Gastrocnemius medialis (tissue), 4 donors: ENCODE results near the gene DOCK6. TPM values are rescaled to one million over a fixed set of nuclear protein-coding genes. Genes with fewer than 3 reads are reported as not detected.

Experiments used
- ATAC-seq, 2 donors: fragments of 150-250 bp; one replicate each; pipeline ENCODE4 v1.9.1; 2016
- DNase-seq, 2 donors: peaks; one replicate each; pipeline ENCODE4 v3.0.0-alpha.2; 2019
- H3K27ac ChIP-seq, 4 donors: fragments of 200-600 bp; sonication (generic); 1 replicate in 1 of 4; 2 replicates in 3 of 4; pipeline ENCODE4 v1.5.1; 2016 to 2018; ENCODE audit warnings: mild to moderate bottlenecking in 2 of 4, moderate library complexity in 1 of 4
- H3K27me3 ChIP-seq, 3 donors: fragments of 200-600 bp; sonication (generic) in 2 of 3; 1 replicate in 1 of 3; 2 replicates in 2 of 3; pipeline versions ENCODE4 v1.5.1 to v1.6.0; 2016 to 2019; ENCODE audit warnings: mild to moderate bottlenecking in 1 of 3, moderate library complexity in 1 of 3
- H3K36me3 ChIP-seq, 2 donors: fragments of 200-600 bp; sonication (generic) in 1 of 2; one replicate each; pipeline ENCODE4 v1.5.1; 2017 to 2018
- H3K4me1 ChIP-seq, 2 donors: fragments of 200-600 bp; sonication (generic) in 1 of 2; one replicate each; pipeline ENCODE4 v1.5.1; 2016 to 2017; ENCODE audit warnings: mild to moderate bottlenecking in 2 of 2
- H3K4me3 ChIP-seq, 4 donors: fragments of 200-600 bp; sonication (generic) in 3 of 4; 1 replicate in 1 of 4; 2 replicates in 3 of 4; pipeline ENCODE4 v1.5.1; 2016 to 2019; ENCODE audit warnings: mild to moderate bottlenecking in 2 of 4
- H3K9me3 ChIP-seq, 3 donors: fragments of 200-600 bp; sonication (generic) in 2 of 3; 1 replicate in 1 of 3; 2 replicates in 2 of 3; pipeline ENCODE4 v1.5.1; 2016 to 2019
- POLR2A ChIP-seq, 2 donors: fragments of 450-650 bp; IDR thresholded peaks; one replicate each; pipeline ENCODE4 v1.6.1; 2017; ENCODE audit warnings: antibody characterized with exemption in 2 of 2, mild to moderate bottlenecking in 2 of 2, moderate library complexity in 2 of 2
- in situ Hi-C, 4 donors: fragments of 200-750 bp; cut with MboI; loops; one replicate each; pipeline versions ENCODE4 v1.15.0 to v1.8.0; 2017; ENCODE audit warnings: low sequenced_read_pairs in 4 of 4
- intact Hi-C: fragments of 100-400 bp; cut with DNase I; formaldehyde crosslinking; loops from one replicate; pipeline ENCODE4 v1.15.1; 2023; ENCODE audit warnings: low total_unique reads
- total RNA-seq, 4 donors: library from RNA; depleted of rRNA; stranded (reverse); fragments of >200 nt; gene quantifications; one replicate each; pipeline versions ENCODE4 v1.1.0 to v1.2.3, GENCODE V29; 2016
- TF ChIP-seq, protein P1 (sequence below), 5 experiments: fragments of 450-650 bp in 3 of 5; fragments of 200-600 bp in 2 of 5; sonication (generic) in 2 of 5; IDR thresholded peaks in 4 of 5; conservative IDR thresholded peaks in 1 of 5; 1 replicate in 4 of 5; 2 replicates in 1 of 5; pipeline ENCODE4 v1.5.1; 2016 to 2019; ENCODE audit warnings: antibody characterized with exemption in 5 of 5, mild to moderate bottlenecking in 3 of 5, moderate library complexity in 3 of 5

Gene DOCK6
- total RNA-seq, 4 donors from 2014 or later = 4.7 to 9.6 (median 5.8) TPM

DNA sequence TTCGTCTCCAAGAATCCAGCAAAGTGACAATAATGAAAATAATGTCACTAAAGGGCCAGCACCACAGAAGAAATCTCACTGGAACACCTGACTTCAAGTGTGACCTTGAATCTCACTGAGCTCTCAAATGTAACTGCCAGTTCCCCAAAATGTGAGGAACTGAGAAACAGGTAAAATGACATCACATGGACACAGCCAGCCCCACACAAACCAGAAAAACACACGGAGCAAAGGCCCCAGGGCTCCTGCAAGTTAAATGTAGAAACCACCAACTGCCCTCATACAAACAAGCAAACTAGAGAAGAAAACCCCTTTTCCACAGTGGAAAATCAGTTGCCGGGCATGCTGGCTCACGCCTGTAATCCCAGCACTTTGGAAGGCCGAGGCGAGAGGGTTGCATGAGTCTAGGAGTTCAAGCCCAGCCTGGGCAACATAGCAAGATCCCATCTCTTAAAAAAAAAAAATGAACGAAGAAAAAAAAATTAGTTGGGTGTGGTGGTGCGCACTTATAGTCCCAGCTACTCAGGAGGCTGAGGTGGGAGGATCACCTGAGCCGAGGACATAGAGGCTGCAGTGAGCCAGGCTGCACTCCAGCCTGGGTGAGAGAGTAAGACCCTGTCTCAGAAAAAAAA is 56.3 kb downstream of the DOCK6 start:
- H3K27ac ChIP-seq = no peak overlapping the region
- intact Hi-C loops (loop anchor here (10.0 kb wide), 1 partner anchor 171 kb away; no protein-coding TSS in a partner anchor), in situ Hi-C loops (loop anchor here (5.0 to 25.0 kb wide), 3 partner anchors 74 to 171 kb away; no protein-coding TSS in a partner anchor)

GRCh38 chr19:11204943-11205349 is 57.4 kb downstream of the DOCK6 start:
- no peak for DNase-seq
- no peak overlapping the region for H3K4me3 ChIP-seq
- in situ Hi-C loops (loop anchor here (5.0 to 25.0 kb wide), 4 partner anchors 68 to 170 kb away; no protein-coding TSS in a partner anchor), intact Hi-C loops (loop anchor here (10.0 kb wide), 1 partner anchor 170 kb away; no protein-coding TSS in a partner anchor)
- ATAC-seq = no peak
- H3K4me1 ChIP-seq = peaks cover 8 to 14% of the 10 kb centered on the region in 2 donors
- peak overlapping the region in 1 of 4 donors; percentile 75 for H3K27ac ChIP-seq
- no peaks in the 10 kb centered on the region for H3K27me3 ChIP-seq
- no peaks in the 10 kb centered on the region for H3K36me3 ChIP-seq
- TF ChIP-seq POLR2A (IDR thresholded peaks at IDR 0.05) = no peak
- TF ChIP-seq, protein P1, sequence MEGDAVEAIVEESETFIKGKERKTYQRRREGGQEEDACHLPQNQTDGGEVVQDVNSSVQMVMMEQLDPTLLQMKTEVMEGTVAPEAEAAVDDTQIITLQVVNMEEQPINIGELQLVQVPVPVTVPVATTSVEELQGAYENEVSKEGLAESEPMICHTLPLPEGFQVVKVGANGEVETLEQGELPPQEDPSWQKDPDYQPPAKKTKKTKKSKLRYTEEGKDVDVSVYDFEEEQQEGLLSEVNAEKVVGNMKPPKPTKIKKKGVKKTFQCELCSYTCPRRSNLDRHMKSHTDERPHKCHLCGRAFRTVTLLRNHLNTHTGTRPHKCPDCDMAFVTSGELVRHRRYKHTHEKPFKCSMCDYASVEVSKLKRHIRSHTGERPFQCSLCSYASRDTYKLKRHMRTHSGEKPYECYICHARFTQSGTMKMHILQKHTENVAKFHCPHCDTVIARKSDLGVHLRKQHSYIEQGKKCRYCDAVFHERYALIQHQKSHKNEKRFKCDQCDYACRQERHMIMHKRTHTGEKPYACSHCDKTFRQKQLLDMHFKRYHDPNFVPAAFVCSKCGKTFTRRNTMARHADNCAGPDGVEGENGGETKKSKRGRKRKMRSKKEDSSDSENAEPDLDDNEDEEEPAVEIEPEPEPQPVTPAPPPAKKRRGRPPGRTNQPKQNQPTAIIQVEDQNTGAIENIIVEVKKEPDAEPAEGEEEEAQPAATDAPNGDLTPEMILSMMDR (IDR thresholded peaks at IDR 0.05 in 4 of 5, conservative IDR thresholded peaks at IDR 0.05 in 1 of 5) = no peak
- H3K9me3 ChIP-seq = no peaks in the 10 kb centered on the region

More for the DNA sequence above, 56.3 kb downstream of the DOCK6 start:
- H3K36me3 ChIP-seq = no peaks in the 10 kb centered on the region
- DNase-seq (no peak), ATAC-seq (no peak)
- no peaks in the 10 kb centered on the region for H3K27me3 ChIP-seq
- no peak for TF ChIP-seq POLR2A (IDR thresholded peaks at IDR 0.05)
- TF ChIP-seq, protein P1 (IDR thresholded peaks at IDR 0.05 in 4 of 5, conservative IDR thresholded peaks at IDR 0.05 in 1 of 5) = no peak
- H3K4me1 ChIP-seq = peaks cover 8 to 14% of the 10 kb centered on the region in 2 donors
- H3K9me3 ChIP-seq = no peaks in the 10 kb centered on the region
- H3K4me3 ChIP-seq = no peak overlapping the region

GRCh38 chr19:11204076-11204602 is 58.2 kb downstream of the DOCK6 start:
- H3K27me3 ChIP-seq = no peaks in the 10 kb centered on the region
- no peaks in the 10 kb centered on the region for H3K36me3 ChIP-seq
- no peak overlapping the region for H3K4me3 ChIP-seq
- H3K4me1 ChIP-seq = peaks cover 8 to 14% of the 10 kb centered on the region in 2 donors
- no peak for ATAC-seq
- H3K27ac ChIP-seq = peak overlapping the region; percentile 69 to 75 (median 74)
- DNase-seq = no peak
- in situ Hi-C loops (loop anchor here in 3 of 4 donors (5.0 to 25.0 kb wide), 4 partner anchors 67 to 169 kb away; no protein-coding TSS in a partner anchor), intact Hi-C loops (loop anchor here (10.0 kb wide), 1 partner anchor 169 kb away; no protein-coding TSS in a partner anchor)
- no peaks in the 10 kb centered on the region for H3K9me3 ChIP-seq
- TF ChIP-seq, protein P1 (IDR thresholded peaks at IDR 0.05 in 4 of 5, conservative IDR thresholded peaks at IDR 0.05 in 1 of 5) = peak in 3 of 5 experiments; percentile 18 to 24 (median 22)
- TF ChIP-seq POLR2A (IDR thresholded peaks at IDR 0.05) = no peak

GRCh38 chr19:11203194-11204075 is 58.9 kb downstream of the DOCK6 start:
- in situ Hi-C loops = loop anchor here in 3 of 4 donors (5.0 to 25.0 kb wide), 4 partner anchors 66 to 169 kb away; no protein-coding TSS in a partner anchor

More at GRCh38 chr19:11203194-11204075, 58.9 kb downstream of the DOCK6 start:
- H3K27ac ChIP-seq = peak overlapping the region; percentile 69 to 75 (median 74)
- DNase-seq (peak in 1 of 2 donors; percentile 51), ATAC-seq (peak; percentile 43 to 76)
- intact Hi-C loops = loop anchor here (1.0 to 10.0 kb wide), 2 partner anchors 66 to 169 kb away; no protein-coding TSS in a partner anchor
- no peaks in the 10 kb centered on the region for H3K9me3 ChIP-seq
- peaks cover 9 to 14% of the 10 kb centered on the region in 2 donors for H3K4me1 ChIP-seq
- no peaks in the 10 kb centered on the region for H3K27me3 ChIP-seq
- no peaks in the 10 kb centered on the region for H3K36me3 ChIP-seq
- TF ChIP-seq, protein P1 (IDR thresholded peaks at IDR 0.05 in 4 of 5, conservative IDR thresholded peaks at IDR 0.05 in 1 of 5) = peak; percentile 67 to 95 (median 85)
- no peak for TF ChIP-seq POLR2A (IDR thresholded peaks at IDR 0.05)
- H3K4me3 ChIP-seq = peak overlapping the region; percentile 8 to 37 (median 30)
